T1000 (cell line): ENCODE results near the gene UCP2.
A peak's percentile ranks its signal among the peaks of the same experiment; 100 is the strongest.
"Not testable (repeated sequence)": the region's sequence is repeated elsewhere in the genome, so short reads cannot be mapped to it uniquely, and the experiment has no call there.

Source experiments
- DNase-seq: peaks from one replicate; lab custom pipeline; 2025; ENCODE audit warnings: mixed read lengths; lab: John Stamatoyannopoulos, UW

Gene UCP2

DNA sequence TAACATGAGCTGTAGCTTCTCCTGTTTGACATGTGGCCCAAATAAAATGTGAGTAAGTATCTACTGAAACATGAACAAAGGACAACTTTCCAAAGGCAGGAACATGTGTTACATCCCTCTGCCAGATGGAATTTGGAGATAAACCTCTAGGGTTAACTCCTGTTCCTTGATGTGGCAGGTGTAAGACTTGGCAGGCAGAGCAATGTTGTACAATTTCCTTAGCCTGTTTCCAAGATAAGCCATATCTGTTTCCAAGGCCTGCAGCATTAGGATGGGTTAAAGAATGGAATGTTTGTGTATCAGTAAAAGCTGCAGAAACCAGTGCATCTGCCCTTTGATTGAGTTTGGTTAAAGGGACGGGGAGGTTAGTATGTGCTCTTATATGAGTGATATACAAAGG, 40.6 kb downstream of the UCP2 start:
- DNase-seq, result no peak

DNA sequence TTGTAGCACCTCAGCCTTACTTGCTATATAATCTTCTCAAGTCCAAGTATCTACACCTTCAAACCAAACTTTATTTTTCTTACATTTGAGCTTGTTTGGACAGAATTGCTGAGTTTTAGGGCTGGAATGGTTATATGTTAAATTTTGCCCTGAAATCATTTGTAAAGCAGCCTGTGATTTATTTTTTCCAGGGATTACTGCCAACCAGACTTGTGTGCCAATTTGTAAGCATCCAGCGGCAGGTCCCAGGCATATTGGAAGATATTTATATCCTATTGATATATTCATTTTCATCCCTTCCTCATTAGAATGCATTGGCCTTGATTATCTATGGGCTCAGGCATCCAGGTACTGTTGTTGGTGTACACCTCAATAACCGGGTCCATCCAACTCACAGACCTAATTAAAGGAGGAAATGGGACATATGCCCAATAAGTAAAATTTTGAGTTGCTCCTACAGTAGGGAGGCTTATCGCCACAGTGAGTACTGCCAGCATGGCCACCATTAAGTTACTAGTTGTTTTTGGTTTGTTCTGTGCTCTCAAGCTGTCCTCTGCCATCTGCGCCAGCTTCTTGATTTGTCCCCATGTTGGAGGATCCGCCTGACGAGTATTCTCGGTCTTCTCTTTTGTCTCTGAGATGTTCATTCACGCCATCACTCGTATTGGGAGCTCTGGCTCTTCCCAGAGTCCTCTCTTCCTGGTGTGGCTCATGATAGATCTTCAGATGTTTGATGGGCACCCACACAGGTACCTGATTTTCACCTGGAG, 41.7 kb downstream of the UCP2 start:
- no peak for DNase-seq

GRCh38 chr11:73939096-73939495, 43.5 kb downstream of the UCP2 start:
- peak; percentile 41 for DNase-seq

GRCh38 chr11:73936047-73936446, 46.6 kb downstream of the UCP2 start:
- DNase-seq, result not testable (repeated sequence)

DNA sequence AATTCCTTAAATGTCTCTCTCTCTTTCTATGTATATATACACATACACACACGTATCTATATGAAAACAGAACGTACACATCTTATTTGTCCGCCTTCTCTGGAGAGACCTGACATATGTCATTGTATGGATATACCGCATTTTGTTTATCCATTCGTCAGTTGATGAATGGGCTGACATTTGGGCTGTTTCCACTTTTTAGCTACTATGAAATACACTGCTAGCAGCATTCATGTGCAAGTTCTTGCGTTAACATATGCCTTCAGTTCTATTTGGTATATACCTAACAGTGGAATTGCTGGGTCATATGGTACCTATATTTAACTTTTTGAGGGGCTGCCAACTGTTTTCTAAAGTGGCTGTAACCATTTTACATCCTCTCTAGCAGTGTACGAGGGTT, 49.9 kb downstream of the UCP2 start:
- no peak for DNase-seq

DNA sequence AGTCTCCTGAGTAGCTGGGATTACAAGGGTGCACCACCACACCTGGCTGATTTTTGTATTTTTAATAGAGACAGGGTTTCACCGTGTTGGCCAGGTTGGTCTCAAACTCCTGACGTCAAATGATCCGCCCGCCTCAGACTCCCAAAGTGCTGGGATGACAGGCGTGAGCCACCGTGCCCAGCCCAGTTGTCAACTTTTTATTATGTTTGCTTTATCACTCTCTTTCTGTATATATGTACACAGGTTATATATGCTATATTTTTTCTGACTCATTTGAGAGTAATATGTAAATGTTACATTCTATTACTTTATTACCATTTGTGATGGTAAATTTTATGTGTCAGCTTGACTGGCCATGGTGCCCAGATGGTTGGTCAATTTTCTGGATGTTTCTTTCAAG, 50.7 kb downstream of the UCP2 start:
- DNase-seq, result no peak

- DNase-seq, result no peak
These were observed 51.5 kb downstream of the UCP2 start for GRCh38 chr11:73931039-73931645.

GRCh38 chr11:73929388-73929787, 53.3 kb downstream of the UCP2 start:
- DNase-seq, result no peak
